Middle frontal gyrus (tissue), 1 donor: ENCODE data around the gene PCDH9.

Source experiments
- DNase-seq: peaks from one replicate; pipeline ENCODE4 v3.0.0-alpha.2; 2015; ENCODE audit warnings: low spot score; ENCODE audit errors: extremely low spot score

PCDH9 gene

DNA sequence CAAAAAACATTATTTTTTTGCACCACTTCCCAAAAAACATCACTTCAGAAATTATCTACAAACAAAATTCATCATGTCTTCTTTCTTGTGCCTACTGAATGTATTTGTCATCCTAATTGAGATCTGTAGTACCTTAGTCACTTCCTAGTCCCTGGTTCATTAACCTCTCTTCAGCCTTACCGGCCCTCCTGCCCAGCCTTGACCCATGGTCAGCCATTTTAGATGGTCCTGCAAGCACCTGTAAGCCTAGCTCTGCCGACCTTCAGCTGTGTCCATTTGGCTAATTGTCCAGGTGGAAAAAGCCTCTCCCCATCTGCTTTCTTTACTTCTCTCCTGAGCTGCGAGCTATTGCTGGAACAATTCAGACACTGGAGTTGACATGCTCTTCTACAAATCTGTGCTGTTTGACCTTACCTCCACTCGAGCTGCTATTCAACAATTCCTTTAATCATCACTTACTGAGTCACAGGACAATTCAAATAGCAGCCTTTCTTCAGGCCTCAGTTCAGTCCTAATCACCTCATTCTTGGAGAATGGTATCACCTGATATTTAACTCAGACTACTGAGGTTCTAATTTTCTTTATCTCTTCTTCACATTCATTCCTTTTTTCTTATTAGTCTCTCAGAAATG lies 882.5 kb downstream of the PCDH9 start:
- no peak for DNase-seq

DNA sequence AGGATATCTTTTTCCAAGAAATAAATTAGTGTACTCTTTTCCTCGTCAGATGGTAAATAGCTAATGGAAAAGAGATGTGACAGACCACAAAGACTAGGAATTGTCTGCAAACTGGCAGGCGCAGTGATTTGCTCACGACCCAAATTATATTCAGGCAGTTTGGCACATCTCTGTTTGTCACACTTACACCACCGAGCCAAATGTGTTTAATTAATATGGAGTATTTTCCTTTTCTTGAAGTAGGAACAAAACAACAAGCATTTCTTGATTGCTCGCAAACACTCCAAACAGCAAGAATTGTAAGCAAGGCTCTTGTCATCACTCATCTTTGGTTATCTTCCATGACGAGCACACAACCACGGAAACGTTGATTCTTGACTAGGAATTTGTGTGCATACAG lies 884.2 kb downstream of the PCDH9 start:
- DNase-seq = no peak

- no peak for DNase-seq
Observed at GRCh38 chr13:66345518-66345810, 884.7 kb downstream of the PCDH9 start.

- no peak for DNase-seq
Observed at GRCh38 chr13:66344805-66345517, 885.2 kb downstream of the PCDH9 start.

DNA sequence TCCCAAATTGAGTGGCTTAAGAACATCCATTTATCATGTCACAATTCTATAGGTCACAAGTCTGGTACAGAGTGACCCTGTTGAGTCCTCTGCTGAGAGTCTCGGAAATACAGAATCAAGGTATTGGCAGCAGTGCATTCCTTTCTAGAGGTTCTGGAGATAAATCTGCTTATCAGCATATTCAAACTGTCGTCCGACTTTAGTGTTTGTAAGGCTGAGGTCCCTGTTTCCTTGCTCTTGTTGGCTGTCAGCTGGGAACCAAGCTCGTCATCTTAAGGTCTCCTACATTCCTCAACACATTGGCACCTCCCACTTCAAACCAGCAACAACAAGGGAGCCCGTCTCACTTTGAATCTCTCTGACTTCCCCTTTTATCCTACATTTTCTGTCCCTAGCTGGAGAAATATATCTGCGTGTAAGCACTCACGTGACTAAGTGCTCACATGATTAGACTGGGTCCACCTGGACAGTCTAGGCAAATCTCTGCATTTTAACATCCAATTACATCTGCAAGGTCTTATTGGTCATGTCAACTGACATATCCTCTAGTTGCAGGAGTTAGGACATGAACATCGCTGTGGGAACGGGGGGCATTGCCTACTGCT lies 886.8 kb downstream of the PCDH9 start:
- no peak for DNase-seq

GRCh38 chr13:66341635-66342377 lies 888.3 kb downstream of the PCDH9 start:
- DNase-seq = no peak

- no peak for DNase-seq
Observed at GRCh38 chr13:66339214-66339613, 890.9 kb downstream of the PCDH9 start.

DNA sequence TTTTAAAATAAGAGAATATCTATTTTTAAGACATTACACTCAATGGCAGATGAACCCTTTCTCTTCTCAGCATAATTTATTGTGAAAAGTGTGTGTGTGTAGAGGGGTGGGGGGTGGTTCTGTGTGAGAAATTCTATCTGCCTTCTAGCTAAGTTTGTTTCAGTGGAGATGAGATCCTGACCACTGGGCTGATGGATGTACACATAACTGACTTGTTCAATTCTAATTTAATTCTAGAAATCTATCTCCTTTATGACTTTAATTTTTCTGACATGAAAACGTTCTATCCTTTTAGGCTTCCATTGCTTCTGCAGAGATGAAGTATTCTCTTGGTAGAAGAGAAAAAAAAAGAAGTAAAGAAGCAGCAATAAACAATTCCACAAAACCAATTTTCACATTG lies 891.6 kb downstream of the PCDH9 start:
- DNase-seq = no peak

DNA sequence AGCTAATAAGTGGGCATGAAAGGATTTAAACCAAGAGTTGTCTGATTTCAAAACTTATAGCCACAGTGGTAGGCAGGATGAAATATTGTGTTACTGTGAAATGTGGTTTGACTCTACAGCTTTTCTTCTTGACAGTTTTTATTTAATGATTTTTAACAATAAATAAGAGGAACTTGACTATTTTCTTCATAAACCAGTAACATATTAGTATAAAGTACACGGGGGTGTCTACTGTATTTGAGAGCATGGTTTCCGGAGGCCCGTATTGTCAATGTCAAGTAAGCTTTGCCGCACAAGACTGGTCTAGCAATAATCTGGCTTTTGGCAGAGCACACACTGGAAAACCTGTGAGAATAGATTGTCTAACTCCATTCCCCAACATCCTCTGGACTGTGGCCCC lies 894.5 kb downstream of the PCDH9 start:
- no peak for DNase-seq

DNA sequence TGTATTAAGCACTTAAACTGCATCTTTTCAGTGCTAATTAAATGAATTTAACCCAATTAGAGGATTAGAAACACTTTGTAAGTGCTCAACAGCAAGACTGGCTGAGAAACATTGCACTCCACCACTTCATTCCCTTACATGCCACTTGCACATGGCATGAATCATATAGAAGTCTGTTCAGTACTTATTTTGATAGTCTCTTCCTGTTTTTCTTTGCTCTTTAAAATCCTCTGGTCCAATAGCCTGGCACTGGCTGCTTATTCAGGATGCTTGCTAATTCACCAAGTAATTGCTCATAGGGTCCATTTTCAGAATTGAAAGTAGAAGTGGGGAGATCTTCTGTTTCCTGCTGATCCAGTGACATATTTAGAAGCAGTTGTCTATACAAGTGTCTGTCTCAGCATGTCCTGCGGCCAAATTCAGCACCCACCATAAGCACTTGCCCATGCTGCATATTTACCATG lies 900.1 kb downstream of the PCDH9 start:
- no peak for DNase-seq

- no peak for DNase-seq
Observed at GRCh38 chr13:66328476-66328875, 901.7 kb downstream of the PCDH9 start.

GRCh38 chr13:66323745-66324347 lies 906.3 kb downstream of the PCDH9 start:
- no peak for DNase-seq

DNA sequence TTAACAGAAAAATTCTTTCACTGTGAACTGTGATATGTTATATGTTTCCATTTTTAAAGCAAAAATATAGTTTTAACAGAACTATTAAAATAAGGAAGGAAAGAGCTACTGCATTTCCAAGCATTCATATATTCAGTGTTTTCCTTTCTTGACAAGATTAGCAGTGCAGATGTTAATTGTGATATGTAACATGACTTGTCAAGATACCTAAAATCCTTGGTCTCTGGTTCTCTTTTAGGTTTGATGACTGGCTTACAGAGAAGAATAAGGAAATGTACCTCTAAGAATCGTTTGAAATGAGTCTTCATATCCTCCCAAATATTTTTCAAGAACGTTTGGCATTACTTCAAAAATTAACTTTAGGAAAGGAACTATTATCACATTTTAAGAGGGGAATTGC lies 907.2 kb downstream of the PCDH9 start:
- no peak for DNase-seq

DNA sequence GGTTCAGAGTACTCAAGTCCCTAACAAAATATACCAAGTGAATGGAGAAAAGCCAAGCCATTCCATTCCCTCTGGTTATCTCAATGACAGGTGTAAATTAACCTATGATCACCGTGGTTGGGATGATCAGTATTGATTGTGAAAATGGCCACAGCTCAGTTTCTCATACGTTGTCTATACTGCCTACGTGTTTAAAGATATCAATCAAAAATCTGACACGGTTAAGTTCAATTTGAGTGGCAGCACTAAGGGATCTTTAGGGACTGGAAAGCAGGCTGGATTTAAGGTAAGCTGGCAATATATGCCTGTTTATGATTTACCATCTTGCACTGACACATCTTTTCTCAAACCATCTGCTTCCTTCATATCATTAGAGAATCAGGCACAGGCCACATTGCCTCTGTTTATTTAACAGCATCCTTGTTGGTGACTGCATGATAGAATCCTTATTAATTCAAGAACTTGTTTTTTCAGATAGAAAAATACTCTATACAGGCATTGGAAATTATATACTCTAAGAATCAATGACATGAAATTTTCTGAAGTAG lies 907.9 kb downstream of the PCDH9 start:
- no peak for DNase-seq

- no peak for DNase-seq
Observed at GRCh38 chr13:66314911-66315310, 915.2 kb downstream of the PCDH9 start.

GRCh38 chr13:66313413-66313812 lies 916.7 kb downstream of the PCDH9 start:
- DNase-seq = no peak

GRCh38 chr13:66312312-66313087 lies 917.6 kb downstream of the PCDH9 start:
- no peak for DNase-seq

DNA sequence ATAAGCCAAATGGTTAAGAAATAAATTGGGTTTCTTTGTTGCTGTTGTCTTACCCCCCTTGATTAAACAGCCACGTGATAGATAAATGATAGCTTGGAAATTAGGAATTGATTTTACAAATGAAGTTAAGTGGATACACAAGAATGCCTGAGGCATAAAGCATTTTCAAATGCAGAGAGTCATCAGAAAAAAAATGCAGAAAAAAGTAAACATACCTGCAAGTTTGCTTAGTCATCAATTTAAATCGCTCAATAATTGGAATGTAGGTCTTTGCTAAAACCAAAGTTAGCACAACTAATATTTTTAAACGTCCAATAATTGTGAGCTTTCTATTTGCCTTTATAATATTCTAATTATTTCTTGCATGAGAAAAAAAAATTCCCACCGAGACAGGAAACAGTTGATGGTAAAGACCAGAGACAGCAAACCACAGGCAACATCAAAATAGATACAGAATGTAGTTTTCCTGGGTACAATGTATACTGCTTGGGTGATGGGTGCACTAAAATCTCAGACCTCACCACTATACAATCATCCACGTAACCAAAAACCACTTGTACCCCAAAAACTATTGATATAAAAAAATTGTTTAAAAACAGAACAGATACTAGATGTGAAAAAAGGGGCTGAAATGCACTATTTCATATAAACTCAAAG lies 924.0 kb downstream of the PCDH9 start:
- no peak for DNase-seq

DNA sequence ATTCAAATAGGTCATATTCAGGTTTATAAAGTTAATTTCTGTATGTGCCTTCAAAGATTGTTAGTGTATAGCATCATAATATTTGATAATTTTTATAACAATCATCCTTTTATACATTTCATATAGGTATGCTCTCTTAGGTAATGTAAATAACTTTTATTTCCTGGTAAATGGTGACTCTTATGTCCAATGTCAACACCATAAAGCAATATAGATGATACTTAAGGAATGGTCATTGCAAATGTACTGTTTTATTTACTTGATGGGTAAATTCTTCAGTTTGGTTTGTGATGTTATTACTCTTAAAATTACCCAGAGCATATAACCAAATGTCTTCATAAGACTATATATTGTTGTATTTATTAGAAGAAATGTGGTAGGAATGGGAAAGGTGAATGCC lies 928.7 kb downstream of the PCDH9 start:
- DNase-seq = no peak

DNA sequence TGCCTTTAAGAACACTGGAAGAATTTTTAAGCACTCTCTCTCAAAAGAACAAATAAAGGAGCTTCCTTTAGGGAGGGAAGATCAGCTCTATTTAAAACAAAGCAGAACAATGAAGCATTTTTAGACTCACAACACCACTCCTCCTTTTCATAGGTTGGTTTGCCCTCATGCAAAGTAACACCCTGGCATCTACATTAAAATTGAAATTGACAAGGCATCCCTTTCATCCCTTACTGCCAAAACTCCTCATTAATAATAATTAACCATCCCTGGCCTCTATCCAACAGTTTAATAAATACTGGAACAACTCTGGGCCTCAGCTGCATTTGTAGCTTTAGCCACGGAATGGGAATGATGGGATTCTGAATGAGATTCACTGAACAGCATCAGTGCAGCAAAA lies 929.1 kb downstream of the PCDH9 start:
- DNase-seq = no peak
